IPS-11a (cell line): ENCODE data around the gene LEF1.
"Not testable (repeated sequence)": the region's sequence is repeated elsewhere in the genome, so short reads cannot be mapped to it uniquely, and the experiment has no call there.

ENCODE experiments used
- H3K4me3 ChIP-seq: one replicate; pipeline ENCODE4 v1.5.1; 2013; ENCODE audit warnings: low read depth, low read length, control low read depth

LEF1 gene

DNA sequence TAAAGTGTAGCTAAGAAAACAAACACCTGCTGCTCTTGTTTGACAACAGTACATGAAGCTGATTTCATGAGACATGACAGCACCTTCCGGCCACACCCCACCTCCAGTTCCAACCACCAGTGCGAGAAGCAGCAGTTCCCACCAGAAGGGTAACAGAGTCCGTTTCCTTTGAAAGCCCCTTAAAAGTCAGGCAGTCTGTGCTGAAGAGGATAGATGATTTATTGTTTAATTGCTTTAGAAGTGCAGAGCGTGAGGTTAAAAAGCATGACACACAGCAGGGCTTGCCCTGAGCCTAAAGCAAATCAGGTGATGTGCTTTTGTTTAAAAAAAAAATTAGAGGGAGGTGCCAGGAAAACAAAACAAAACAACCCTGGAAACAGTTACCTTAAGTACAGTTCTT is 96.4 kb downstream of the LEF1 start:
- H3K4me3 ChIP-seq, result no peak overlapping the region

DNA sequence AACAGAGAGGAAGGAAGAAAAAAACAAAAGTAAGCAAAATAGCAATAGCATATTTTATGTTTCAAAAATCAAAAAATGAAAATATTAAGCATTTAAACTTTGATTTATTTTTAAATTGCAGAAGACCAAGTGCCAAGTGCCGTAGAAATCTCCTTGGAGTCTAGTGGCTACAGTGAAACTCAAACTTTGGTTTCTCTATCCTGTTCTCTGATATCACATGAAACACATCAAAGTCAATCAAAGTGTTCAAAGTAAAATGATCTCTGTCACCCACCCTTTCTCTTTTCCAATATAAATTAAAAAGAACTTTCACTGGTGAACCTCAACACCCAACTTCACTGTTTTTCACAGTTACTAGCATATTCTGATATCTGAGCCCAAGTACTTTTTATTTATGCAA is 98.0 kb downstream of the LEF1 start:
- no peak overlapping the region for H3K4me3 ChIP-seq

DNA sequence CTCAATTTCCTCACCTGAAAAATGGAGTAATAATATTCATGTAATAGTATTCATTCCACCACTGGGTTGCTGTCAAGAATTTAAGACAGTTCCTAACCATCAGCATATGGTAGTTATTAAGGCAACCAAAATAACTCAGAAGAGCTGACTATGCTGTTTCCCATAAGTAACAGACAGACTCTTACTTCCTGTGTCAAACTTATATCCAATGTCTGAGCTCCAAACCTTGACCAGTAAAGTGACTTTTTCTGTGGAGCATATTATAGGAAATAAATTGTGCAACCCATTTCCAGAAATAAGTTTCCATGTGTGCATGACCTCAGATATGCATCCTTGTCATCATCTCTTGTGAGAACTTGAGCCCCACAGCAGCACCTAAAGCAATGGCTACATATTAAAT is 100.3 kb downstream of the LEF1 start:
- no peak overlapping the region for H3K4me3 ChIP-seq

DNA sequence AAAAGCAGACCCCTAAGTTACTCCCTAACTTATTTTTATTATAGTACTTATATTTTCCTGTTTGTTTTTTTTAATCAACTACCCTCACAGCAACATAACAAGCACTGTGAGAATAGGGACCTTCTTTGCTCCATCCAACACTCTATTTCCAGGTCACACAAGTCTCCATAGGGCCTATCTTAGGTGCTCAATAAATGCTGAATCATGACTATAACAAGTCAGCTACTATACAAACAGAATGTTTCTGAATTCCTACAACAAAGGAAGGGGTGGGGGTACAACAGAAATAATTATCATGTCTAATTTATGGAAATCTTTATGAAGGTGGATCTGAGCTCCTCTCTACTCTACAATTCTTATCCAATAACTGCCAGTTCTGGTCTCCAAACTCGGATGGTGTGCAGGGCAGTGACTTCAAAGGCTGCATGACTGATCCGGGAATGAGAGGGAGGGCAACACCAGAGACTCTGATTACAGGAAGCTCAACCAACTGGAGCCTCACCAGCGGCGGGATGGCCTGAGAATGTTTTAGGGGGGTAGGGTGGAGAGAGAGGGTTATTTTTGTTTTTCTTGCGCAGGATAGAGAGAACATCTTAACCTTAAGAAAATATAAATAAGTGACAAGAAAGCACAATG is 107.9 kb downstream of the LEF1 start:
- H3K4me3 ChIP-seq, result no peak overlapping the region

DNA sequence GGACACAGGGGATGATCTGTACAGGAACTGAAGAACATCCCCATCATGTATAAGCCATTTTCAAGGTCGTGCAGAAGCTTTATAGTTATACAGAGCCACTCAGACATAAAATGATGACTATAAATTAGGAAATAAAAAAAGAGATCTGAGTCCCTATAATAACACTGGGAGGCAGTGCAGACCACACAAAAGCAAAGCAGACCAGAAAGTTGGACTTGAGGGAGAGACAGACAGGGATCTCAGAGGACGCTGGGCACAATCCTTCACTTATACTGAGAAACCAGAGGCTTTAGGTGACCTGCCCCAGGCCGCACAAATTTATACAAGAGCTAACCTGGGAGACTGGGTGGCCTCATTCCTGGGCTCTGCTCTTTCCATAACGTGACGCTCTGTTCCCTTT is 108.6 kb downstream of the LEF1 start:
- H3K4me3 ChIP-seq, result no peak overlapping the region

DNA sequence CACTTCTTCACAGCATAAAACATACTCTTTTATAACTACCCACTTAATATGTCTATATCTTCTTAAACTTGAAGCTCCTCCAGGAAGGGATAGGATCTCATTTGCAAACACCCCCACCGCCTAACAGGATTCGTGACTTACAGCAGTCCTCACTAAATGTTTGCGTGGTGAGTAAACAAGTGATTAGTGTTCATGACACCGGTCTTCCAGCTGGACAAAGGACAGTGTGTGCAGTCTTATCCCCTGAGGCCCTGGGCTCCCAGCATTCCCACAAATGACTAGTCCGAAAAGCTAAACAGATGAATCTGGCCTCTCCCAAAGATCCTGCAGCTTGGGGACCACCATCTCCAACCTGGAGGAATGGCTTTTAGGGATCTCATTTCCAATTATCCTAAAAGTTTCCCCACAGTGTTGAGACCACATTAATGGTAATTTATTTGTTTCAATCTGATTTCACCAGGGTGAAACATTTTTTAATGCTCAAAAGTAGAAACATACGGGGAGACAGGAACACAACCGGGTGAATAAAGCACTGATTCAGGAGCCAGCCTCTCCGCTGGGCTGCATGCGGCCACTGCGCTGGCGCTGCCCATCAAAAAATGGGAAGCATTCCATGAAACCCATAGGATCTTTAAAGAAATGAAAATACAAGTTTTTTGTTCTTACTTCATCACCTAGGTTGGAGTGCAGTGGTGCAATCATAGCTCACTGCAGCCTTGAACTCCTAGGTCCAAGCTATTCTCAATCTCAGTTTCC is 109.9 kb downstream of the LEF1 start:
- no peak overlapping the region for H3K4me3 ChIP-seq

DNA sequence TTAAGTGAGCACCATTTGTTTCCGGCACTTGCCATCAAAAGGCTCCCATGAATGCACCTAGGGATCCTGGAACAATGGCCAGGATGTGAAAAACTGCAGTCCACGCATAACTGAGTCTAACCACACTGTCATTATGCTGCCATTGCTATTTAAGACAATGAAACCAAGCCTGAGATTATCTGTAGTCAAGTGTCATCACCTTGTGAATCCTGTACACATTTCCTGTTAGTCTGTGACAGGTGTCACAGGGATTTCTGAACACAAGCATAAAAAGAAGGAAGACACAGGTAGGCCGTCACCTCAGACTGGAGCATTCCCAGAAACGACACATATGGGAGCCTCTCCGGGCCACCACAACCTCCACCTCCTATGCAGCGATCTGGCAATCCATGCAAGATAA is 112.3 kb downstream of the LEF1 start:
- no peak overlapping the region for H3K4me3 ChIP-seq

DNA sequence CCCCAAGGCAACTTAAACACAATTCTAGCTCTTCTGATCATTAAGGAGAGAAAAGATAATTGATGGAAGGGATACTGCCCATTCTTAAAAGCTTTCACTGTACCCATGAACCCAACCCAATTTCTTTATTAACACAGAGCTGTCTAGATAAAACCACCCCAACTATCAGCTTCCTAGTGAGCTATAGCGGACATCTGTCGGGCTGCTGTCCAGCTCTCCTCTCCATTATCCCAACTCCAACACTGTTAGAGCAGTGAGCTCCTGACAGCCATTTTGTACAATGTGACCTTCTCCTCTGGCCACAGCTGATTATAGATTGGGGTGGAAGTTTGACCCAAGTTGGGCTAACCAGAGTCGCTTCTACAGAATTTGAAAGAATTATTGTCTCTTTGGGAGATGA is 112.9 kb downstream of the LEF1 start:
- no peak overlapping the region for H3K4me3 ChIP-seq

DNA sequence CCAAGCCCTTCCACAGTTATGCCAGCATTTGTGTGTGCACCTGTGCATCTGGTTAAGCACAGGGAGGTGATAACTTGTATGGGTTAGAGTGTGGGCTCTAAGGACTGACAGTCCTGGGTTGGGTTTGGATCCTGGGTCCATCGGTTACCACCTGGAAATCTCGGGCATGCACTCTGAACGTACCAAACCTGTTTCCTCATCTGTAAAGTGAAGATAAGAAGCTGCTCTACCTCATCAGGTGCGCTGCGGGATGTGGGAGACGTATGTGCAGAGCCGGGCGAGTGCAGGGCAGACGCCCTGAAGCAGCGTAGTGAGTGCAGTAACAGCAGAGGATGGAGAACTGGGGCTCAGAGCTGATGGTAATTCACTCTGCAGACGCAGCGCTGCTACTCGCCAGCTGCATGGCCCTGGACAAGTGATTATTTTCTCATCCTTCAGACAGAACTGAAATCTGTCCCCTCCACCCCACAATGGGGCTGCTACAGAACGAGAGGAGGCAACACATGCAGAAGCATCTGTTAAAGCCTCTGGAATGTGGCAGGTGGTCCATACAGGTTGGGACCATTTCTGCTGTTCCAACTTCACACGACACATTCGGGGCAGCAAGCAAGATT is 114.6 kb downstream of the LEF1 start:
- H3K4me3 ChIP-seq, result no peak overlapping the region

DNA sequence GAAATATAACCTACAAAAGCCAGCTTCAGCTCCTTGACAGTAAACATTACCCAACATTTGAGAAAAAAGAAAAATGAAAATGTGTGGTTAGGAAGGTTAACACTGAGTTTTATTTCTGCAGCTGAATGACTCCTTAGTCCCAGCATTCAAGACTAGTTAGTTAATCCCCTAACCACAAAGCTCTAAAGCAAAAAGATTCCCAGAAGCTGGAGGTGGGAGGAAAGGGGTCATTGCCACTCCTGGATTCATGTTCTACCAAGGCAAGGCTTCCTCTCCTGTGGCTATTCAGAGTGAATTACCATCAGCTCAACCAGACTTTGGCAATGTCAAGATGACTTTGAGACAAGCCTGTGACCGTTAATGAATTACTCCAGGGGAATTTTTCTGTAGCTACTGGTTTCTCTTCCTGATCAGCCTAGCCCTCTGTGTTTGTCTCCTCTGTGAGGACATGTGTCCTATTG is 115.5 kb downstream of the LEF1 start:
- H3K4me3 ChIP-seq, result no peak overlapping the region

DNA sequence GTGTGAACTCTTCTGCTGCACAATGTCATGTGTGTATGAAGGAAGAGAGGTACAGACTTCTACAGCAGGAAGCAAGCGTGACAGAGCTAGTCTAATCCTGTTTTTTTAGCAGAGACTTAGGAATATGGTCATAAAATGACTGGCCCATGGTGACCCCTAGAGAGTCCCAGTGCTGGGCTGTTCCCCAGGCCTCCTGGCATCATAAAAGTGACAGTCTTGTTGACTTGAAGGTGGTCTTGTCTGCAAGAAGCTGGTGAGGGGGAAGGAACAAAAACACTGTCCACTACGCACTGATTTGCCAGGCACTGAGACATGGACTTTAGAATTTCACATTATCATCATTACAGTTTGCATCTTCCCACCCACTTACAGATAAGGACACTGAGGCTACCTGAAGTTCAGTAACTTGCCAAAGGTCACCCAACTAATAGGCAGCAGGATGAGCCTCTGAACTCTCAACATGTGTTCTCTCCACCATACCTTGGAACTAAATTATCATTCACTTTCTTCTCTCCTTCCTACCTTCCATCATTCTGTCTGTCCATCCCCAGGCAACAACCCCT is 116.1 kb downstream of the LEF1 start:
- no peak overlapping the region for H3K4me3 ChIP-seq

DNA sequence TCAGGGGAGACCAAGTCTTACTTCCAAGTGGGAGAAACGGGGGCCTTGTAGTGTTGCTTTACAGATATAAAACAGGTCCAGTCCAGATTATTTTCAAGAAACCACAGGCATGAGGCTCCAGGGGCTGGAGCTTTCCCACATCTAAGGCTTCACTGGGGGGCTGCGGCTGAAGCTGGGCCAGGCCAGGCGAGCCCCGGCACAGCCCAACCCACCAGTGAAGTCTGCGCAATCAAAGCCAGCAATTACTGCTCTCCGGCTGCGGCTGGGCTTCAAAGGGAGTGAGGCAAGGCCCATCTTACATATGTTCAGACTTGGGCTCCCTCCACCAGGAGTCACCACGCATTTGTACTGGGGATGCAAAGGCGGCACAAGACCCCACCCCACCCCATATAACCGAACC is 117.4 kb downstream of the LEF1 start:
- no peak overlapping the region for H3K4me3 ChIP-seq

DNA sequence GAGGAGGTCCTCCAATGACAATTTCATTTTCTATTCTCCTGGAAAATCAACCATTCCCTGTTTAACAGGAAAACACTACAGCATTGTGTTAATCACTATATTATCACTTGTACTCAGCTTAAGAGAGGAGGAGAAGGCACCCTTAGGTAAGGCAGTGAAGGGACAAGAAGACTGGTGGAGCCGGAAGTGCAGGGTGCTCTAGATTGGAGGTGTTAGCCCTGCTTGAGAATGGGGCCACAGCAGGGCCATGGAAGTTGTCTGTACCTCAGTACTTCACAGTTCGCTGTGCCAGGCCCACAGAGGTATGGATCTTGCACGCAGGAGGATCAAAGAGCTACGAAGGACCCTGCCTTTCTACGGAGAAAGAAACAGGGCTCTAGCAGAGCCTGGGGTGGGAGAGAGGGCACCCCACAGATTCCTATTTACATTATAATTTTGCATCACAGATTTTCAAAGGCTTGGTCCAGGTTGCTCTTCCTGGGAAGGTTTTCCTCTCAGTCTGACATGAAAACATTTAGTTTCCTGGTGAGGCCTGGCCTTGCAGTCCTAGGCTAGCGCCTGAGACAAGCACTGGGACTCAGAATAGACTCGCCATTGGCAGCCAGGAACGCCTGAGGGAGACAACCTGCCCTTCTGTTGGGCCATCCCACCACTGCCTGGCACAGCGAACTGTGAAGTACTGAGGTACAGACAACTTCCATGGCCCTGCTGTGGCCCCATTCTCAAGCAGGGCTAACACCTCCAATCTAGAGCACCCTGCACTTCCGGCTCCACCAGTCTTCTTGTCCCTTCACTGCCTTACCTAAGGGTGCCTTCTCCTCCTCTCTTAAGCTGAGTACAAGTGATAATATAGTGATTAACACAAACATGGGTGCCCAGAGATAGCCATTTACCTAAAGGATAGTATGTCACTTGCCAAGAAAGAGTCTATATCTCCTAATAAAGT is 118.3 kb downstream of the LEF1 start:
- not testable (repeated sequence) for H3K4me3 ChIP-seq

DNA sequence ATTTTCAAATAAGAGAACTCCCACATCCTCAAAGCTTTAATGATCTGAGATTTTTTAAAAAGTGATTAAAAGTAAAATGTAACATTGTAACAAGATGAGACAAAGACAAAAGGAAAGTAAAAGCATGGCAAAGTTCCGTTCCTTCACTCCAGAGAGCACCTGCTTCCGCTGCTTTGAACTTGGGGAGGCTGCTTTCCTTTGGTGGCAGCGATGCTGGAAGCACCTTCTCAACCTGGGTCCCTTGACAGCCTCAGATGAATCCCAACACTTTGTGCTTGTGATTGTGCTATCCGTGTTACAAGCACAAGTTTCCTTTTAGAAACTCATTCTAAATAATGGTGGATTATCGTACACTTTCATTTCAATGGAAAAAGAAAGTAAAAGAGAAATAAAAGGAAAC is 119.3 kb downstream of the LEF1 start:
- no peak overlapping the region for H3K4me3 ChIP-seq

DNA sequence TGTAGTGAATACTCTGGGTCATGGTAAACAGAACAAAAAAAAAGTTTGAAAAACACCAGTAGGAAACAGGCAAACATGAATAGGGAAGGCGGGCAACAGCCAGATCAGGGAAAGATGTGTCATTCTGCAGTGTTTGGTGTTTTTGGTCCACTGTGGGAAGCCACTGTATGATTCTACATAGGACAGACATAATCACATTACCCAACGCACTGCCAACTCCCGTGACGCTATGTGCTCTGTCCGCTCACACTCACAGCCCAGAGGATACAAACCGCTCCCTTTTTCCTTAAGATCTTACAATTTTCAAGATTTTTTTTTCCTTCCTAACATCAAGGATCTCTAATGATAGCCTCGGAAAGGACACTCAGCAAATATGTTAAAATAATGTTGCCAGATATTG is 119.7 kb downstream of the LEF1 start:
- H3K4me3 ChIP-seq, result no peak overlapping the region

DNA sequence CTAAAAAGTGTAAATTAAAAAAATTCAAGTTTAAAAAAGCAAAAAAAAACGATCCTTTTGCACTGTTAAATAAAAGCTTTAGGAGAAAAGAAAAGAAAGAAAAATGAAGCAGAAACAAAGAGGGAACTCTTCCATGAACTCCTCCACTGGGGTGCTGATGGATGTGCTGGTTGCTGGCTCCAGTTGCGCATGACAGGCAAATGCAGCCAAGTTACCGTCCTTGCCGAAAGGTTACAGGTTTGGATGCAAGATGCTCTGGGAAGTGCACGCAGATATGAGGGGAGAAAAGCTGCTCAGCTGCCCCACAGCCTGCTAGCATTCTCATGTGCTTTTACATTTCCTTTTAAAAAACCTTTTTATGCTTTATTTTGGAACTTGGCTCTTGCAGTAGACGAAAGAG is 120.6 kb downstream of the LEF1 start:
- H3K4me3 ChIP-seq, result no peak overlapping the region

DNA sequence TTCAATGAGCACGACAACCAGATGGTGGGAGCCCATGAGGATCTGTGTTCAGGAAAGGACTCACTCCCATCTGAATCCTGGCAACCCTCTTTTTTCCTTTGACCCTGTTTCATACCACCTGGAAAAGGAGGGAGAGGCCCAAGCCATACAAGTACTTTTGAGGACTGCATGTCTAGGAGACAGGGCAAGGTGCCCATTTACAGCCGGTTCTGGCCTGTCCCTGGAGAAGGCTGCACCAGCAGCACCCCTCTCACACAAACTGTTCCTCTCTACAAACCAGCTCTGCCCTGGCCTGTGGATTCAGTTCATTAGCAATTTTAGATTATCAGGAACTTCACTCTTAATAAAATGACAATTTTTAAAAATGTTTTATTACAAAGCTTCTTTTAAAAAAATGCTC is 121.5 kb downstream of the LEF1 start:
- H3K4me3 ChIP-seq, result no peak overlapping the region

DNA sequence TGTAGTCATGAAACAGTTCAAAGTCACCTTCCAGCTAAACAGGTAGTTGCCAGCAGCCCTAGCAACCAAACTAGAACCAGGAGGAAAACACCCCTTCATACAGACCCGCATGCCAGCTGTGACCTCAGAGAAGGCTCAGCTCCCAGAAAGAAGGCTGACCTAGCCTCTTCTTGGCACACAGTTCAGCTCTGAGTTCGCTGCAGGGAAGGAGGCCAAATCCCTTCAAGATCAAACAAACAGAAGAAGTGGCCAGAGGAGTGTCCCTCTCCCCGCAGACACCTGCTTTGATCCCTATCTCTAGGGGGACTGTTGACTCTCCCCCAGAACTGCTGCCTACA is 123.1 kb downstream of the LEF1 start:
- H3K4me3 ChIP-seq, result no peak overlapping the region

DNA sequence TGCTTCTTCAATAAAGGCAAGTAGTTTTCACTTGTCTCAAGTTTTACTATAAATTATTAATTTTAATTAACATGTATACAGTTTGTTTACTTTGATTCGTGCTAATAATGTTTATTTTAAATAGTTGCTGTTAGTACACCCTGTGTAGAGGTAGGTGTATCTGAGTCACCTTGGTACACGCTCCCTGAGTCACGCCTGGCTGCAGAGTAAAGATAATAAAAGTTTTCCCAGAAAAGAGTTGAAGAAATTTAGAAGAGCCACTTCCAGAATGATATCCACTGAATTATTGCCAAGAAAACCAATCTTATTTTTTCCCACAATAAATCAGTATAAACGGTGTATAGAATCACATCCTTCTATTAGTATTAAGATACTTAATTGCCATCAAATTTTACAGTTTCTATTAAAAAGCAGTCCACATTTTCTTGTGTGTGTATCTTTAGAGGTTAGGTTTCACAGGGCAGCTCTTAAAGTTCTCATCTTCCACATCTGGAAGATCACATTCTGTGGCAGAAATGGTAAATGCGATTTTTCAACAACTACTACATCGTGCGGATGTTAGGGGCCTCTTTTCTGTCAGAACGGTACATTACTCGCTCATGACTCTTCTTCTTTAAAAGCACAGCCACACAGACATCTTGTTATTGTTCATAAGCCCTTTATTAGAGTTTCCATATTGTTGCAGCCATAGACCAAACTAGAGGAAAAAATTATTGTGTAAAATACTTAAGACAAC is 123.6 kb downstream of the LEF1 start:
- no peak overlapping the region for H3K4me3 ChIP-seq

DNA sequence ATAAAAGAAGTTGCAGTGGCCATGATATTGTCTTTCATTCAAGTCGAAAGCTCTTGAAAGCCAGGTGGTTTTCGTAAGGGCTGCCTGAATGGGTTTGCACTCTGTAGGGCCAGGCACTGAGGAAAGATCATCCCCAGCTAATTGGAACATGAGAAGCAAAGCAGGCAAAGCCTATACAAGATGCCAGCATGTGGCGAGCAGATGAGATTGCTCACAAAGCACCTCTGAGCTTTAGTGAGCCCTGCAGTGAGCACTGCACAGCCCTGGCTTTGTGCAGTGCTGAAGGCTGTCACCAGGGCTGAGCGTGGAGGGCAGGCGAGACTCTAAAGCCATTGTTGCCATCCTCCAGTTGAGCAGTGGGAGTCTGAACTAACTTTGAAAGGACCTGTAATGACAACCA is 125.2 kb downstream of the LEF1 start:
- no peak overlapping the region for H3K4me3 ChIP-seq
